ENCODE measurements around the gene HERC3.

DNA sequence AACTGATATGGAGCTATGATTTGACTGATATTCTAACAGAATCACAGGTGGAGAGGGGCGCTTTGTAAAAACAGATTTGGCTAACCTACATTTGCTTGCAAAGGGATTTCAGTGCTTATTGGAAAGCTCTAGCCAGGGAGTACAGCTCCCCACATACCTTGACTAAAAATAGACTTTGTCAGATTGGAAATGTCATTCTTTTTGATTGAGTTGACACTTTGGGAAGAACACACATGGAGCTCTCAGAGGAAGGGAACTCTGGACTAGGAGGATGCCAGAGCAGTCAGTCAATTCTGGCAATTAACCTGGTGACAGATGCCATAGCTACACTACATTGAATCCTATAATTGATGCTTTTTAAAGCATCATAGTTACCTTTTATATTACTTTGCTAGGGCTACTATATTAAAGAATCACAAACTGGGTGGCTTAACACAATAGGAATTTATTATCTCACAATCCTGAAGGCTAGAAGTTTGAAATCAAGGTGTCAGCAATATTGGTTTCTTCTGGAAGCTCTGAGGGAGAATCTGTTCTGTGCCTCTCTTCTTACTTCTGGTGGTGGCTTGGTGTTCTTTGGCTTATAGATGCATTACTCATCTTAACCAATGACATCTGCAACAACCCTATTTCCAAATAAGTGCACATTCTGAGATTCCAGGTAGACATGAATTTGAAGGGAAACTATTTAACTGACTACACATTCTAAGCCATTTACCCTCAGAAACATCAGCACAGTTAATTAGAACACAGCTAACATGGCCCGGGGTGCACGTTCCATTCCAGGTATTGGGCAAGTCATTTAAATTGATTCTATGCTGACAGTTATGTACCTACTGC is 8.4 kb upstream of the HERC3 start:
- TF ChIP-seq KLF12 (CRISPR knock-in tag; IDR thresholded peaks at IDR 0.05; ENCODE audit: borderline replicate concordance), result no peak
- TF ChIP-seq, protein P1, sequence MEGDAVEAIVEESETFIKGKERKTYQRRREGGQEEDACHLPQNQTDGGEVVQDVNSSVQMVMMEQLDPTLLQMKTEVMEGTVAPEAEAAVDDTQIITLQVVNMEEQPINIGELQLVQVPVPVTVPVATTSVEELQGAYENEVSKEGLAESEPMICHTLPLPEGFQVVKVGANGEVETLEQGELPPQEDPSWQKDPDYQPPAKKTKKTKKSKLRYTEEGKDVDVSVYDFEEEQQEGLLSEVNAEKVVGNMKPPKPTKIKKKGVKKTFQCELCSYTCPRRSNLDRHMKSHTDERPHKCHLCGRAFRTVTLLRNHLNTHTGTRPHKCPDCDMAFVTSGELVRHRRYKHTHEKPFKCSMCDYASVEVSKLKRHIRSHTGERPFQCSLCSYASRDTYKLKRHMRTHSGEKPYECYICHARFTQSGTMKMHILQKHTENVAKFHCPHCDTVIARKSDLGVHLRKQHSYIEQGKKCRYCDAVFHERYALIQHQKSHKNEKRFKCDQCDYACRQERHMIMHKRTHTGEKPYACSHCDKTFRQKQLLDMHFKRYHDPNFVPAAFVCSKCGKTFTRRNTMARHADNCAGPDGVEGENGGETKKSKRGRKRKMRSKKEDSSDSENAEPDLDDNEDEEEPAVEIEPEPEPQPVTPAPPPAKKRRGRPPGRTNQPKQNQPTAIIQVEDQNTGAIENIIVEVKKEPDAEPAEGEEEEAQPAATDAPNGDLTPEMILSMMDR (CRISPR knock-in tag; IDR thresholded peaks at IDR 0.05), result no peak
